ENCODE data around the gene PHOX2B.
"Not testable (repeated sequence)": the region's sequence is repeated elsewhere in the genome, so short reads cannot be mapped to it uniquely, and the experiment has no call there.

PHOX2B gene

GRCh38 chr4:41747230-41748055 is 1.1 kb downstream of the PHOX2B start:
- no peak for DNase-seq

- no peak for DNase-seq
Measured at GRCh38 chr4:41746440-41747229, 1.9 kb downstream of the PHOX2B start.

- no peak for DNase-seq
Measured at GRCh38 chr4:41746025-41746439, 2.5 kb downstream of the PHOX2B start.

- DNase-seq, result no peak
Measured at GRCh38 chr4:41745292-41746024, 3.1 kb downstream of the PHOX2B start.

- DNase-seq, result no peak
Measured at GRCh38 chr4:41744572-41745291, 3.8 kb downstream of the PHOX2B start.

GRCh38 chr4:41741354-41741753 is 7.2 kb downstream of the PHOX2B start:
- no peak for DNase-seq

GRCh38 chr4:41737491-41737890 is 11.0 kb downstream of the PHOX2B start:
- DNase-seq, result not testable (repeated sequence)

GRCh38 chr4:41734371-41734770 is 14.2 kb downstream of the PHOX2B start:
- DNase-seq, result no peak

- DNase-seq, result no peak
Measured at GRCh38 chr4:41731569-41732126, 16.9 kb downstream of the PHOX2B start.

GRCh38 chr4:41728573-41728913 is 20.0 kb downstream of the PHOX2B start:
- no peak for DNase-seq

- DNase-seq, result no peak
Measured at GRCh38 chr4:41727861-41728572, 20.5 kb downstream of the PHOX2B start.

- DNase-seq, result no peak
Measured at GRCh38 chr4:41725254-41725653, 23.3 kb downstream of the PHOX2B start.

GRCh38 chr4:41723286-41723685 is 25.2 kb downstream of the PHOX2B start:
- no peak for DNase-seq

- no peak for DNase-seq
Measured at GRCh38 chr4:41722181-41722580, 26.3 kb downstream of the PHOX2B start.

- no peak for DNase-seq
Measured at GRCh38 chr4:41719417-41719816, 29.1 kb downstream of the PHOX2B start.

GRCh38 chr4:41718907-41719306 is 29.6 kb downstream of the PHOX2B start:
- DNase-seq, result no peak

GRCh38 chr4:41715155-41715554 is 33.4 kb downstream of the PHOX2B start:
- DNase-seq, result no peak

GRCh38 chr4:41714364-41715000 is 34.0 kb downstream of the PHOX2B start:
- no peak for DNase-seq

GRCh38 chr4:41713768-41714167 is 34.8 kb downstream of the PHOX2B start:
- DNase-seq, result no peak

- DNase-seq, result no peak
Measured at GRCh38 chr4:41712425-41712824, 36.1 kb downstream of the PHOX2B start.

GRCh38 chr4:41711654-41712053 is 36.9 kb downstream of the PHOX2B start:
- not testable (repeated sequence) for DNase-seq
